ENCODE results near the gene PHYKPL. TPM values are rescaled to one million over a fixed set of nuclear protein-coding genes. Genes with fewer than 3 reads are reported as not detected.

PHYKPL gene
- total and polyA plus RNA-seq, 2 of the 13 experiments (the other 11 are each of a cell fraction or from before 2014, with no cell fraction given): 18.0 to 78.6 TPM

DNA sequence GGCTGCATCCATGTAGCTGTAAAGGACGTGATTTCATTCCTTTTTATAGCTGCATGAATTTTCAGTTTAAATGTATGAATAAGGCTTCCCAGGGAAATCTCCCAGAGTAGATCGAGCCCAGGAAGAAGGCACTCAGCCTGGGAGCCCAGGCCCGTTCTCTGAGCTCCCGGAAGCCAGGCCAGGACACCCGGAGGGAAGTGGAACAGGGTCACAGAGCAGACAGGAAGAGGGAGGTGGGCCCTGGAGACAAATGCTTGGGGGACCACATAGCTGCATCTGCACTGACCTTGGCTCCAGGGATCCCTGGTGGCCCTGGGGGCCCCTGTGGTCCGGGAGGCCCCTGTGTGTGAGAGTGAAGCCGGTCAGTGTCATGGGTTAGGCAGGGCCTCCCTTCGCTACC is 19.7 kb upstream of the PHYKPL start (continued):
- TF ChIP-seq ZNF256 (CRISPR knock-in tag; conservative IDR thresholded peaks at IDR 0.05) (no peak), RFXANK (CRISPR knock-in tag; IDR thresholded peaks at IDR 0.05) (no peak), FLYWCH1 (CRISPR knock-in tag; IDR thresholded peaks at IDR 0.05) (no peak)

DNA sequence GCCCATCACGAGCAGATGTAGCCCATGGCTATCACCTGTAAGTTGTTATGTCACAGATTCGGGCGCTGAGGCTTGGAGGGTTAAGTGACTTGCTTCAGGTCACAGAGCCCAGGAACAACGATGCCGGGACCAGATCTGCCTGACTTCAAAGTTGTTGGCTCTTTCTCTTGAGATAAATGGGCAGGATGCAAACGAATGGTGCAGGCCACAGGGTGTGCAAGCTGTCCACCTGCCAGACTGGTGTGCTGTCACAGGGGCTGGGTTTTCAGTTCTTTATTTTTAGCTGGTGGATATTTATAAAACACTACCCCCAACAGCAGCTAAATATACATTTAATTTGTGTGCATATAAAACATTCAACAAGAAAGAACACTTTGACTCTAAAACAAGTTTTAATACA is 17.7 kb upstream of the PHYKPL start:
- Histone ChIP-seq H3K27me3 (ENCODE audit: control insufficient read depth in 1 of 2, insufficient read depth in 2 of 2, low read length in 2 of 2) (peaks cover 3 to 39% of the 10 kb centered on the region in 2 experiments; a peak in 3 of 5 replicates), H3K4me2 (ENCODE audit: low read depth, low read length) (no peak overlapping the region), H2AFZ (ENCODE audit: low read length) (no peak overlapping the region), H3K9me3 (ENCODE audit: low read length) (no peaks in the 10 kb centered on the region), H3K4me3 (replicated peaks in 1 of 3; ENCODE audit: insufficient read depth in 1 of 3, low read depth in 2 of 3, low read length in 3 of 3) (no peak overlapping the region), H3K79me2 (ENCODE audit: insufficient read depth, low read length) (no peaks in the 10 kb centered on the region), H3K4me1 (ENCODE audit: insufficient read depth, low read length) (no peaks in the 10 kb centered on the region), H3K36me3 (replicated peaks in 1 of 2; ENCODE audit: control insufficient read depth in 1 of 2, insufficient read depth in 2 of 2, low read length in 2 of 2) (no peaks in the 10 kb centered on the region), H3K9ac (ENCODE audit: insufficient read depth, low read depth, low read length) (no peak overlapping the region), H4K20me1 (ENCODE audit: insufficient read depth, low read length) (no peaks in the 10 kb centered on the region), H3K27ac (ENCODE audit: extremely low read length, insufficient read depth, low read length) (no peak overlapping the region)
- DNase-seq (ENCODE audit: low spot score): no peak
- POLR2A ChIA-PET: no interaction called here
- in situ Hi-C loops (cut with HindIII; ENCODE audit: extremely low pct_ligation_motif_present, low pct_unique_long_range_greater_than_20kb) (no loop called here), intact Hi-C loops (cut with micrococcal nuclease; ENCODE audit: unreplicated experiment) (no loop called here)
- ATAC-seq: no peak
- WGBS (ENCODE audit: low lambda C conversion rate): 0% methylated on average over 6 of the region's 6 CpGs
- CTCF ChIA-PET (ENCODE audit: low intra/inter-chr PET ratio, low total read pairs): no interaction called here
- no peak for FAIRE-seq
- no peak for TF ChIP-seq SAP130 (CRISPR knock-in tag; IDR thresholded peaks at IDR 0.05; ENCODE audit: low read depth)
- no peak for TF ChIP-seq ZNF317 (CRISPR knock-in tag; IDR thresholded peaks at IDR 0.05)
- TF ChIP-seq KDM2A (CRISPR knock-in tag; IDR thresholded peaks at IDR 0.05; ENCODE audit: borderline replicate concordance, low read depth): no peak
- TF ChIP-seq ZNF34 (CRISPR knock-in tag; IDR thresholded peaks at IDR 0.05; ENCODE audit: borderline replicate concordance): no peak
- TF ChIP-seq, protein P1, sequence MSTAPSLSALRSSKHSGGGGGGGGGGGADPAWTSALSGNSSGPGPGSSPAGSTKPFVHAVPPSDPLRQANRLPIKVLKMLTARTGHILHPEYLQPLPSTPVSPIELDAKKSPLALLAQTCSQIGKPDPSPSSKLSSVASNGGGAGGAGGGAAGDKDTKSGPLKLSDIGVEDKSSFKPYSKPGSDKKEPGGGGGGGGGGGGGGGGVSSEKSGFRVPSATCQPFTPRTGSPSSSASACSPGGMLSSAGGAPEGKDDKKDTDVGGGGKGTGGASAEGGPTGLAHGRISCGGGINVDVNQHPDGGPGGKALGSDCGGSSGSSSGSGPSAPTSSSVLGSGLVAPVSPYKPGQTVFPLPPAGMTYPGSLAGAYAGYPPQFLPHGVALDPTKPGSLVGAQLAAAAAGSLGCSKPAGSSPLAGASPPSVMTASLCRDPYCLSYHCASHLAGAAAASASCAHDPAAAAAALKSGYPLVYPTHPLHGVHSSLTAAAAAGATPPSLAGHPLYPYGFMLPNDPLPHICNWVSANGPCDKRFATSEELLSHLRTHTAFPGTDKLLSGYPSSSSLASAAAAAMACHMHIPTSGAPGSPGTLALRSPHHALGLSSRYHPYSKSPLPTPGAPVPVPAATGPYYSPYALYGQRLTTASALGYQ (CRISPR knock-in tag; IDR thresholded peaks at IDR 0.05): no peak
- no peak for TF ChIP-seq ZKSCAN8 (CRISPR knock-in tag; IDR thresholded peaks at IDR 0.05; ENCODE audit: borderline replicate concordance)
- no peak for TF ChIP-seq ZNF589 (CRISPR knock-in tag; conservative IDR thresholded peaks at IDR 0.05)
- TF ChIP-seq ZIK1 (CRISPR knock-in tag; IDR thresholded peaks at IDR 0.05; ENCODE audit: borderline replicate concordance, low read depth): no peak
- no TSS peak for BruUV-seq (replicated peaks)
